Measurements from ENCODE around the gene ICA1. TPM values are rescaled to one million over a fixed set of nuclear protein-coding genes. Genes with fewer than 3 reads are reported as not detected.
A peak's percentile ranks its signal among the peaks of the same experiment; 100 is the strongest.

ICA1 gene
- total RNA-seq, 1 donor, result 2.2 TPM

- Histone ChIP-seq H3K27ac (ENCODE audit: low read depth, low read length) (no peak overlapping the region), H3K36me3 (ENCODE audit: insufficient read depth, low read length) (no peaks in the 10 kb centered on the region), H4K20me1 (ENCODE audit: insufficient read depth, low read length) (no peaks in the 10 kb centered on the region), H3K4me1 (ENCODE audit: insufficient read depth, low read length) (no peaks in the 10 kb centered on the region), H3K4me2 (ENCODE audit: insufficient read depth, low read length) (no peak overlapping the region), H3K79me2 (ENCODE audit: insufficient read depth, low read length) (no peaks in the 10 kb centered on the region), H3K9me3 (ENCODE audit: low read depth, low read length) (no peaks in the 10 kb centered on the region), H3K27me3 (ENCODE audit: insufficient read depth, low read length) (no peaks in the 10 kb centered on the region), H3K4me3 (ENCODE audit: insufficient read depth, low read length) (no peak overlapping the region), H2AFZ (ENCODE audit: low read length) (peak overlapping the region; percentile 7)
- TF ChIP-seq CTCF (IDR thresholded peaks at IDR 0.05; ENCODE audit: extremely low read depth, low read depth, low read length), result no peak
- DNase-seq (ENCODE audit: insufficient read length, low spot score, missing footprints), result no peak
Observed at GRCh38 chr7:8209353-8209752, 52.6 kb downstream of the ICA1 start.

GRCh38 chr7:8208816-8209215, 53.2 kb downstream of the ICA1 start:
- Histone ChIP-seq H3K4me1 (ENCODE audit: insufficient read depth, low read length) (no peaks in the 10 kb centered on the region), H2AFZ (ENCODE audit: low read length) (no peak overlapping the region), H3K27ac (ENCODE audit: low read depth, low read length) (no peak overlapping the region), H3K27me3 (ENCODE audit: insufficient read depth, low read length) (no peaks in the 10 kb centered on the region), H3K4me2 (ENCODE audit: insufficient read depth, low read length) (no peak overlapping the region), H3K9me3 (ENCODE audit: low read depth, low read length) (no peaks in the 10 kb centered on the region), H4K20me1 (ENCODE audit: insufficient read depth, low read length) (no peaks in the 10 kb centered on the region), H3K36me3 (ENCODE audit: insufficient read depth, low read length) (no peaks in the 10 kb centered on the region), H3K79me2 (ENCODE audit: insufficient read depth, low read length) (no peaks in the 10 kb centered on the region), H3K4me3 (ENCODE audit: insufficient read depth, low read length) (no peak overlapping the region)
- DNase-seq (ENCODE audit: insufficient read length, low spot score, missing footprints), result no peak
- TF ChIP-seq CTCF (IDR thresholded peaks at IDR 0.05; ENCODE audit: extremely low read depth, low read depth, low read length), result no peak

- H3K4me3 ChIP-seq (ENCODE audit: insufficient read depth, low read length), result no peak overlapping the region
- H3K9me3 ChIP-seq (ENCODE audit: low read depth, low read length), result no peaks in the 10 kb centered on the region
- H2AFZ ChIP-seq (ENCODE audit: low read length), result no peak overlapping the region
- H3K27ac ChIP-seq (ENCODE audit: low read depth, low read length), result no peak overlapping the region
- TF ChIP-seq CTCF (IDR thresholded peaks at IDR 0.05; ENCODE audit: extremely low read depth, low read depth, low read length), result no peak
- H3K4me1 ChIP-seq (ENCODE audit: insufficient read depth, low read length), result peaks cover 6% of the 10 kb centered on the region
- H3K79me2 ChIP-seq (ENCODE audit: insufficient read depth, low read length), result no peaks in the 10 kb centered on the region
- no peaks in the 10 kb centered on the region for H4K20me1 ChIP-seq (ENCODE audit: insufficient read depth, low read length)
- DNase-seq (ENCODE audit: insufficient read length, low spot score, missing footprints), result no peak
- no peak overlapping the region for H3K4me2 ChIP-seq (ENCODE audit: insufficient read depth, low read length)
- H3K27me3 ChIP-seq (ENCODE audit: insufficient read depth, low read length), result no peaks in the 10 kb centered on the region
- H3K36me3 ChIP-seq (ENCODE audit: insufficient read depth, low read length), result no peaks in the 10 kb centered on the region
Observed at GRCh38 chr7:8206956-8207355, 55.0 kb downstream of the ICA1 start.

- H3K4me3 ChIP-seq (ENCODE audit: insufficient read depth, low read length), result no peak overlapping the region
- no peaks in the 10 kb centered on the region for H3K36me3 ChIP-seq (ENCODE audit: insufficient read depth, low read length)
- no peak overlapping the region for H3K4me2 ChIP-seq (ENCODE audit: insufficient read depth, low read length)
- peaks cover 19% of the 10 kb centered on the region for H3K4me1 ChIP-seq (ENCODE audit: insufficient read depth, low read length)
- no peak overlapping the region for H3K27ac ChIP-seq (ENCODE audit: low read depth, low read length)
- no peaks in the 10 kb centered on the region for H3K27me3 ChIP-seq (ENCODE audit: insufficient read depth, low read length)
- no peaks in the 10 kb centered on the region for H3K9me3 ChIP-seq (ENCODE audit: low read depth, low read length)
- no peak for DNase-seq (ENCODE audit: insufficient read length, low spot score, missing footprints)
- peak overlapping the region; percentile 32 for H2AFZ ChIP-seq (ENCODE audit: low read length)
- no peaks in the 10 kb centered on the region for H3K79me2 ChIP-seq (ENCODE audit: insufficient read depth, low read length)
- no peaks in the 10 kb centered on the region for H4K20me1 ChIP-seq (ENCODE audit: insufficient read depth, low read length)
- TF ChIP-seq CTCF (IDR thresholded peaks at IDR 0.05; ENCODE audit: extremely low read depth, low read depth, low read length), result no peak
Observed at GRCh38 chr7:8205537-8205936, 56.4 kb downstream of the ICA1 start.
